Psoas muscle (tissue), 8 donors: ENCODE data around the gene NEK2. TPM values are rescaled to one million over a fixed set of nuclear protein-coding genes. Genes with fewer than 3 reads are reported as not detected.

Experiments used
- ATAC-seq, 4 donors: fragments of 200-7000 bp; cut with Tn5 transposase; one replicate each; pipeline ENCODE4 v1.9.1; 2020; ENCODE audit warnings: moderate library complexity in 3 of 4, mild to moderate bottlenecking in 2 of 4
- DNase-seq, 2 donors: peaks; one replicate each; pipeline ENCODE4 v3.0.0-alpha.2; 2020
- H3K27ac ChIP-seq: fragments of 200-600 bp; one replicate; pipeline ENCODE4 v1.8.0; 2022
- H3K27me3 ChIP-seq, 3 donors: fragments of 200-600 bp in 1 of 3; one replicate each; pipeline versions ENCODE4 v1.6.1 to v1.8.0; 2013 to 2022; ENCODE audit warnings: low read length in 2 of 3, mild to moderate bottlenecking in 2 of 3, moderate library complexity in 1 of 3; ENCODE audit not compliant: insufficient read depth in 3 of 3
- H3K36me3 ChIP-seq, 2 donors: fragments of 200-600 bp in 1 of 2; one replicate each; pipeline versions ENCODE4 v1.6.1 to v1.8.0; 2013 to 2022; ENCODE audit warnings: low read depth in 1 of 2, mild to moderate bottlenecking in 1 of 2, moderate library complexity in 1 of 2; ENCODE audit not compliant: insufficient read depth in 1 of 2
- H3K4me1 ChIP-seq: fragments of 200-600 bp; one replicate; pipeline ENCODE4 v1.8.0; 2022
- H3K4me3 ChIP-seq: fragments of 200-600 bp; one replicate; pipeline ENCODE4 v1.8.0; 2022; ENCODE audit warnings: mild to moderate bottlenecking
- H3K9me3 ChIP-seq: fragments of 200-600 bp; one replicate; pipeline ENCODE4 v1.8.0; 2022
- CTCF ChIP-seq: fragments of 200-600 bp; IDR thresholded peaks from one replicate; pipeline ENCODE4 v1.8.0; 2022; ENCODE audit warnings: antibody characterized with exemption
- WGBS, 3 donors: extraction: QIAGEN DNeasy Blood & Tissue Kit; methylation state at CpG; one replicate each; pipeline versions ENCODE4 v1.1.6 to v1.1.7; 2013; 5-methylcytosine and 5-hydroxymethylcytosine counted together
- intact Hi-C, 2 donors: fragments of 100-400 bp; cut with DNase I; formaldehyde crosslinking; loops; one replicate each; pipeline versions ENCODE4 v1.11.0 to v1.14.2; 2022
- polyA plus RNA-seq, 3 donors: library from polyadenylated mRNA; stranded (reverse); fragments of 200-250 nt; gene quantifications; one replicate each; pipeline ENCODE4 v1.2.3, GENCODE V29; 2013
- total RNA-seq, 4 donors: library from RNA; stranded (reverse); fragmentation: NEBNext Ultra II Directional in 2 of 4; extraction: Animal tissue kit (Norgen Biotek cat#: 25700) in 2 of 4; gene quantifications; one replicate each; pipeline versions ENCODE4 v1.2.1 to v1.2.4, GENCODE V29; 2021 to 2023
- donor health status: healthy with polysubstance abuse.
- donor health status: DM: no; HTN: no; CAD: no; lungs with moderate emphysema.
- donor health status: Bipolar disorder and iron deficiency.
- donor health status: healthy.
- donor health status: DM: yes; HTN: yes; CAD: no.
- donor health status: DM: no; HTN: no; CAD: no.
- donor health status: DM: no; HTN: no; CAD: no.
- donor health status: DM: yes; HTN: yes; CAD: no.

NEK2 gene
- total and polyA plus RNA-seq, 7 donors: 0.03 to 0.04 TPM; not detected in 5

- intact Hi-C loops: loop anchor here (2.0 to 10.0 kb wide), 5 partner anchors 77 to 1069 kb away; partner anchors contain the start of genes SLC30A1 (in 1 of the 2) and TRAF5 (in 1 of the 2)
- no peak overlapping the region for H3K4me3 ChIP-seq
Measured at GRCh38 chr1:211653959-211654496, 21.4 kb downstream of the NEK2 start.

GRCh38 chr1:211653293-211653692 lies 22.1 kb downstream of the NEK2 start:
- no peak overlapping the region for H3K27ac ChIP-seq
- H3K9me3 ChIP-seq: no peaks in the 10 kb centered on the region
- DNase-seq (no peak), ATAC-seq (no peak)
- H3K4me3 ChIP-seq: no peak overlapping the region
- TF ChIP-seq CTCF: no peak
- intact Hi-C loops: loop anchor here (5.0 to 10.0 kb wide), 4 partner anchors 76 to 1068 kb away; partner anchors contain the start of genes SLC30A1 (in 1 of the 2) and TRAF5 (in 1 of the 2)
- H3K36me3 ChIP-seq: no peaks in the 10 kb centered on the region
- WGBS, 3 donors: 84 to 90% (median 86%) methylated on average over 4 of the region's 4 CpGs
- peaks cover 0 to 2% (median 0%) of the 10 kb centered on the region in 3 donors for H3K27me3 ChIP-seq
- H3K4me1 ChIP-seq: no peaks in the 10 kb centered on the region

More at GRCh38 chr1:211653959-211654496, 21.4 kb downstream of the NEK2 start:
- H3K9me3 ChIP-seq: no peaks in the 10 kb centered on the region
- H3K27ac ChIP-seq: no peak overlapping the region
- no peak for TF ChIP-seq CTCF
- no peak for DNase-seq
- WGBS, 3 donors: 70 to 73% (median 72%) methylated on average over 9 of the region's 9 CpGs
- peaks cover 0 to 2% (median 0%) of the 10 kb centered on the region in 3 donors for H3K27me3 ChIP-seq
- no peaks in the 10 kb centered on the region for H3K36me3 ChIP-seq
- no peak for ATAC-seq
- no peaks in the 10 kb centered on the region for H3K4me1 ChIP-seq

GRCh38 chr1:211652371-211652770 lies 23.1 kb downstream of the NEK2 start:
- no peak overlapping the region for H3K27ac ChIP-seq
- ATAC-seq (no peak), DNase-seq (no peak)
- H3K36me3 ChIP-seq: no peaks in the 10 kb centered on the region
- TF ChIP-seq CTCF: no peak
- H3K9me3 ChIP-seq: no peaks in the 10 kb centered on the region
- no peaks in the 10 kb centered on the region for H3K4me1 ChIP-seq
- no peak overlapping the region for H3K4me3 ChIP-seq
- intact Hi-C loops: loop anchor here (5.0 to 10.0 kb wide), 4 partner anchors 75 to 1068 kb away; partner anchors contain the start of genes SLC30A1 (in 1 of the 2) and TRAF5 (in 1 of the 2)
- WGBS, 3 donors: 78 to 85% (median 79%) methylated on average over 6 of the region's 6 CpGs
- H3K27me3 ChIP-seq: peaks cover 0 to 2% (median 0%) of the 10 kb centered on the region in 3 donors

- H3K36me3 ChIP-seq: no peaks in the 10 kb centered on the region
Measured at GRCh38 chr1:211650904-211651303, 24.5 kb downstream of the NEK2 start.

More at GRCh38 chr1:211650904-211651303, 24.5 kb downstream of the NEK2 start:
- peaks cover 0 to 2% (median 0%) of the 10 kb centered on the region in 3 donors for H3K27me3 ChIP-seq
- ATAC-seq (no peak), DNase-seq (no peak)
- H3K27ac ChIP-seq: no peak overlapping the region
- H3K4me3 ChIP-seq: no peak overlapping the region
- H3K4me1 ChIP-seq: no peaks in the 10 kb centered on the region
- TF ChIP-seq CTCF: no peak
- intact Hi-C loops: loop anchor here (5.0 to 10.0 kb wide), 4 partner anchors 74 to 1066 kb away; partner anchors contain the start of genes SLC30A1 (in 1 of the 2) and TRAF5 (in 1 of the 2)
- no peaks in the 10 kb centered on the region for H3K9me3 ChIP-seq
- 93 to 97% (median 95%) methylated on average over 7 of the region's 7 CpGs for WGBS, 3 donors
